ENCODE measurements around the gene MACROD2.

GRCh38 chr20:15579688-15580087, 1584.4 kb downstream of the MACROD2 start:
- TF ChIP-seq POLR2A (IDR thresholded peaks at IDR 0.05; ENCODE audit: low read depth, low read length) (no peak), TAF1 (IDR thresholded peaks at IDR 0.05; ENCODE audit: low read depth, low read length) (no peak), PAX5 (IDR thresholded peaks at IDR 0.05; ENCODE audit: insufficient read depth, low read length, severe bottlenecking) (no peak), POLR2AphosphoS5 (IDR thresholded peaks at IDR 0.05; ENCODE audit: low read depth, low read length) (no peak)
